ENCODE measurements around the gene GAPT.

- TF ChIP-seq, protein P1, sequence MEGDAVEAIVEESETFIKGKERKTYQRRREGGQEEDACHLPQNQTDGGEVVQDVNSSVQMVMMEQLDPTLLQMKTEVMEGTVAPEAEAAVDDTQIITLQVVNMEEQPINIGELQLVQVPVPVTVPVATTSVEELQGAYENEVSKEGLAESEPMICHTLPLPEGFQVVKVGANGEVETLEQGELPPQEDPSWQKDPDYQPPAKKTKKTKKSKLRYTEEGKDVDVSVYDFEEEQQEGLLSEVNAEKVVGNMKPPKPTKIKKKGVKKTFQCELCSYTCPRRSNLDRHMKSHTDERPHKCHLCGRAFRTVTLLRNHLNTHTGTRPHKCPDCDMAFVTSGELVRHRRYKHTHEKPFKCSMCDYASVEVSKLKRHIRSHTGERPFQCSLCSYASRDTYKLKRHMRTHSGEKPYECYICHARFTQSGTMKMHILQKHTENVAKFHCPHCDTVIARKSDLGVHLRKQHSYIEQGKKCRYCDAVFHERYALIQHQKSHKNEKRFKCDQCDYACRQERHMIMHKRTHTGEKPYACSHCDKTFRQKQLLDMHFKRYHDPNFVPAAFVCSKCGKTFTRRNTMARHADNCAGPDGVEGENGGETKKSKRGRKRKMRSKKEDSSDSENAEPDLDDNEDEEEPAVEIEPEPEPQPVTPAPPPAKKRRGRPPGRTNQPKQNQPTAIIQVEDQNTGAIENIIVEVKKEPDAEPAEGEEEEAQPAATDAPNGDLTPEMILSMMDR (IDR thresholded peaks at IDR 0.05; ENCODE audit: extremely low read depth in 1 of 2, insufficient read depth in 1 of 2, low read depth in 1 of 2, low read length in 2 of 2): no peak
- no peak for TF ChIP-seq EZH2 (IDR thresholded peaks at IDR 0.05; ENCODE audit: borderline replicate concordance, low read depth, low read length, severe bottlenecking)
Measured at GRCh38 chr5:58517198-58517597, 26.0 kb downstream of the GAPT start.

Data from endothelial cell of umbilical vein (primary cell).